IPS-18c (cell line): ENCODE results near the gene CHMP5.
"Not testable (repeated sequence)": the region's sequence is repeated elsewhere in the genome, so short reads cannot be mapped to it uniquely, and the experiment has no call there.

ENCODE experiments used
- H3K4me3 ChIP-seq: 2 replicates; pipeline ENCODE4 v1.7.0; 2013; ENCODE audit warnings: low read depth, mild to moderate bottlenecking, low read length, moderate library complexity; ENCODE audit not compliant: insufficient read depth
- H3K9me3 ChIP-seq: one replicate; pipeline ENCODE4 v1.6.1; 2013; ENCODE audit warnings: mild to moderate bottlenecking, low read length, moderate library complexity; ENCODE audit not compliant: control insufficient read depth, insufficient read depth

The CHMP5 gene

DNA sequence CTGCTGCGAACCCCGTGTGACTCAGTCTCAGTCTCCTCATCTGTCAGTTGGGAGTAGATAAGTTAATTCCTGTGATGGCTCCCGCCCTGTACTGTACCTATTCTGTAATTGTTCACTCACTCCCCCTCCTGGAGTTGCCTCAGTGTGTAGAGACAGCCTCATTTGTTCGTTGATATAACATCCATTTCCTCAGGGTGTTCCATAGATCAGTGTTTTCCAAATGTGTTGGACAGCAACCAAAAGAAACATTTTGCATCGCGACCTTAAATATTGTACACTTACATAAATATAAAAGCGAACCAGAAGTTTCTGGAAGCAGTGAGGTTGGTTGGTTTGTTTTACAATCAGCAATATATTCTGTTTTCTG, 26.2 kb downstream of the CHMP5 start:
- peak overlapping the region; percentile 99 for H3K4me3 ChIP-seq
- H3K9me3 ChIP-seq = no peaks in the 10 kb centered on the region

DNA sequence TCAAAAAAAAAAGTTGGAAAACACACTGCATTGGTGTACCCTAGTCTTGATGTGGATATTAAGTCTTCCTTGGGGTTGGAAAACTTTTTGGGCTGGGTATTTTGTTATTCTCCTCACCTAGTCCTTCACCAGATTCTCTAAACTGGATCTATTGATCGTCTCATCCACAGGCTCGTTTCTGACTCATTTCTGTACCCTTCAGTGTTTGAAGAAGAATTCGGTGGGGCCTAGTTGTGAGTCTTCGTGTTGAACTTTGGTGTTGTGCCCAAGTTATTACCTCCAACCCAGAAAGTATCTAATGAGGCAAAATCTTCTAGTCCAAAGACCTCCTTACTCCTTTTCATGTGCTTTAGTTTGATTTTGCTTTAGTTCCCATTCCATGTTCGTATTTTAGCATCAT, 27.1 kb downstream of the CHMP5 start:
- H3K9me3 ChIP-seq = no peaks in the 10 kb centered on the region
- no peak overlapping the region for H3K4me3 ChIP-seq

DNA sequence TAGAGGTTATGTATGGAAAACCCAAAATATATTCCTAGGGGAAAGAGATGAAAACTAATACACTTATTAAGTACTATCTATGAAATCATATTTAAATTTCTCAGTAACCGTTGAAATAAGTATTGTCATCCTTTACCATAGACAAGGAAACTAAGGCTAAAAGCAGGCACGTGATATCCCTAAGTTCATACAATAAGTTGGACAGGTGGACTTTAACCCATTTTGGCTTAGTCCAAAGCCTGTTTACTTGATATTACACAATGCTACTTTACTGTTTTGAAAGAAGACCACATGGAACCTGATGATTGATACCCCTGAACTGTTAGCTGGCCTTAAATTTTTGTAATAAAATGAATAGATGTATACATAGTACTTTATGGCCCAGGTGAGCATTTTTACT, 28.9 kb downstream of the CHMP5 start:
- Histone ChIP-seq H3K9me3 (no peaks in the 10 kb centered on the region), H3K4me3 (no peak overlapping the region)

DNA sequence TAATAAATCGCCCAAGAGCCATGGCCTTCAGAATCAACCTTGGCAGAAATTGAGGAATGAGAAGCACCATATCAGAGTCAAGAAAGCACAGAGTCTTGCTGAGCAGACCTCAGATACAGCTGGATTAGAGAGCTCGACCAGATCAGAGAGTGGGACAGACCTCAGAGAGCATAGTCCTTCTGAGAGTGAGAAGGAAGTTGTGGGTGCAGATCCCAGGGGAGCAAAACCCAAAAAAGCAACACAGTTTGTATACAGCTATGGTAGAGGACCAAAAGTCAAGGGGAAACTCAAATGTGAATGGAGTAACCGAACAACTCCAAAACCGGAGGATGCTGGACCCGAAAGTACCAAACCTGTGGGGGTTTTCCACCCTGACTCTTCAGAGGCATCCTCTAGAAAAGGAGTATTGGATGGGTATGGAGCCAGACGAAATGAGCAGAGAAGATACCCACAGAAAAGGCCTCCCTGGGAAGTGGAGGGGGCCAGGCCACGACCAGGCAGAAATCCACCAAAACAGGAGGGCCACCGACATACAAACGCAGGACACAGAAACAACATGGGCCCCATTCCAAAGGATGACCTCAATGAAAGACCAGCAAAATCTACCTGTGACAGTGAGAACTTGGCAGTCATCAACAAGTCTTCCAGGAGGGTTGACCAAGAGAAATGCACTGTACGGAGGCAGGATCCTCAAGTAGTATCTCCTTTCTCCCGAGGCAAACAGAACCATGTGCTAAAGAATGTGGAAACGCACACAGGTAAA, 30.0 kb downstream of the CHMP5 start:
- Histone ChIP-seq H3K4me3 (no peak overlapping the region), H3K9me3 (no peaks in the 10 kb centered on the region)

DNA sequence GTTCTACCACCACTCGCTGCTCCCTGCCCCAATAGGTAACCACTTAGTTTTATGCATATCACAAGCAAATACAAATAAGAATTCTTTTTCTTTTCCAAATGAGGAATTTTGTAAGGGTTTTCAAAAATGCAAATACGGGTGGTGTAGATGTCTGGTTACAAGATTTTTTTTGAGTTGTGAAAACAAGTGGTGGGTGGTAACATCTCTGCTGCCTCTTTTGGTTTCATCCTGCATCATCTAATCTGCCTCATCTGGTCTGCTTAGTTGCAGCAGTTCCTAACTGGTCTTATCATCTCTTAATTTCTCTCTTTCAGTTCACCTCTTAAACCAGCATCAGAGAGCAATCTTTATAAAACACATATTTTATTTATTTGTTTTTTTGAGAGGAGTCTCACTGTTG, 30.7 kb downstream of the CHMP5 start:
- Histone ChIP-seq H3K4me3 (no peak overlapping the region), H3K9me3 (no peaks in the 10 kb centered on the region)

DNA sequence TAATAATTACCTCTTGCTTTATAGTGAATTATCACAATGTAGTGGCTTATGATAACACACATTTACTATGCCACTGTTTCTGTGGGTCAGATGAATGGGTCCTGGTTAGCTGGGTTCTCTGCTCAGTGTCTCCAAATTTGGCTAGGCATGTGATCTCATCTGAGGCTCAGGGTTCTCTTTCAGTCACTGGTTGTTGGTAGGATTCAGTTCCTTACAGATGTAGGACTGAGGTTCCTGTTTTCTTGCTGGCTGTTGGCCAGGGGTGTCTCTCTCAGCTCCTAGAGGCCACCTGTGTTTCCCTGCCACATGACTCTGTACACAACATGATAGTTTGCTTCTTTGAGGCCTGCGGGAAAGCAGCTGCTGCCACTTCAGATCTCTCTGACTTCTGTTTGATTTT, 32.6 kb downstream of the CHMP5 start:
- Histone ChIP-seq H3K9me3 (no peaks in the 10 kb centered on the region), H3K4me3 (no peak overlapping the region)

DNA sequence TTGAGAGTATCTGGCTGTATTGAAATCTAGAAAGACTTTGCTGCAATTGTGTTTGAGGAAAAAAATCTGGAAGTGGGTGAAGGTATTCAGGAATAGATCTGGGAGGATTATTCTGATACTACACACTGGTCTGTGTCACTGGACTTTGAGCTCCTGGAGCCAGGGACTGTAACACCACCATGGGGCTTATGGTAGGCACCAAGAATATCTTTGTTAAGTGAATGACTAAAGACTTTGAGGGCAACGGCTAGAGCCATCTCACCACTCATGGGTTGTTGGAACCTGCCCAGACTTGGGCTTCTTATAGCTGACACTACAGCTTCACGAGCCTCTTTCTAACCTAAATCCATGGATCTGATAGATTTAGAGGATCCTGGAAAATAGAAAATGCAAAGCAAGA, 35.7 kb downstream of the CHMP5 start:
- Histone ChIP-seq H3K9me3 (no peaks in the 10 kb centered on the region), H3K4me3 (no peak overlapping the region)

DNA sequence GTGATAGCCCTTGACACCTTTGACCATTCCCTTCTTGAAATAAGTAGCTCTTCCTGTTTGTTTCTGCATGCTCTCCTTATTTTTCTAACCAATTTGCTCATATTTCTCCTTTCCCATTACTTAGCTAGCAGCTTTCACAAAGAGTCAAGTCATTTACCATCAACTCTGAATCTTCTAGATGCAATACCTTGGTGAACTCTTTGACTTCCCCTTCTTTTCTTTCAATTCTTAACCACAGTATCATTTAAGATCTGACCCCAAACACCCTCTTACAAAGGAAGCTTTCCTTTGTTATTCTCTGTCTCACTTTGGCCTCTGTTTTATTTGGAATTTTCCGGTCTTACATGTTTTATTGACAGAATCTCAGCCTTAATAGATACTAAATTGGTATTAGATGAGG, 39.5 kb downstream of the CHMP5 start:
- no peak overlapping the region for H3K4me3 ChIP-seq
- H3K9me3 ChIP-seq = no peaks in the 10 kb centered on the region

DNA sequence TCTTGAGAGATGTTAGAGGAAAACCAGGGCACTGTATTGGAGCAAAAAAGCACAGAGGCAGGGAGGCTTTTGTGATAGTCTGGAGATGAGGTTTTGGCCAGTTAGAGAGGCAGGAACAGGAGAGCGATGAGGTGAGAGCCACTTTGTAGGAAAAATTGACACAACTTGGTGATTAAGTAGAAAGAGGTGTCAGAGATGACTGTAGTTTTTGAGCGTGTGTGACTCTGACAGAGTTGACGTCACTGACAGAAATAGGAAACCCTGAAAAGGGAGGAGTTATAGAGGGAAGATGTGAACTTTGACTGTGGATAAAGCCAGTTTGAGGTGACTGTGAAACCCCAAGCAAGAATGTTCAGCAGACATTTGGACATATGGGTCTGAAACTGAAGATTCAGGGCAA, 41.2 kb downstream of the CHMP5 start:
- Histone ChIP-seq H3K4me3 (no peak overlapping the region), H3K9me3 (no peaks in the 10 kb centered on the region)

DNA sequence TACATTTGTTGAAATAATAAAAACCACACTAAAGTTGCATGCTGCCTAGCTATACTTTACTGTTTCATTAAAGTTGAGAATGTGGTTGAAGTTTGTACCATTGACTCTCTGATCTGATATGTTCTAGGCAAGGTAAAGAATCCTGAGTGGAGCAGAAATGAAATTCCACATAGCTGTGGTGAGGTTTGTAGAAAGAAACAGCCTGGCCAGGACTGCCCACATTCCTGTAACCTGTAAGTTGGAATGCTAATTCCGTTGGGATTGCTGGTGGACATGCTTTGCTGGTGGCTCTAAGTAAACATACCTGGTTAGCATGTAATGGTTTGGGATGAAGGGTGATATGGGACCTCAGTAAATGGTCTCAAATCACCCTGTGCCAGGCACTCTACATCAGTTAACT, 42.2 kb downstream of the CHMP5 start:
- no peak overlapping the region for H3K4me3 ChIP-seq
- no peaks in the 10 kb centered on the region for H3K9me3 ChIP-seq

DNA sequence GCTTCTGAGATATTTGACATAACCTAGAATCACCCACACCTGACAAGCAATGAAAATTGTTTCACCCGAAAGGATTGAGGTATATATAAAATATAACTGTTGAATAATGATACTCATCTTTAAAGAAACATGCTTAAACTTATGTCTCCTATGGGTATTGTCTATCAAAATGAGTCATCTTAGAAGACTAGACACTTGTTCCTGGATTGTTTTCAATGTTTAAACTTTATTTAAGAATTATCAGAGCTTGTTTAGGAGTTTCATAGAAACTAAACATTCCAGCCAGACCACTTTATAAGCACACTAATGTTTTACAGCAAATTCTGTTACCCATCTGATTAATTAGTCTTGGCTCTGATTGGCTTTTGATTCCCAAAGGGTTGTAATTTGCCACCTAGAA, 45.1 kb downstream of the CHMP5 start:
- H3K9me3 ChIP-seq = no peaks in the 10 kb centered on the region
- H3K4me3 ChIP-seq = no peak overlapping the region

DNA sequence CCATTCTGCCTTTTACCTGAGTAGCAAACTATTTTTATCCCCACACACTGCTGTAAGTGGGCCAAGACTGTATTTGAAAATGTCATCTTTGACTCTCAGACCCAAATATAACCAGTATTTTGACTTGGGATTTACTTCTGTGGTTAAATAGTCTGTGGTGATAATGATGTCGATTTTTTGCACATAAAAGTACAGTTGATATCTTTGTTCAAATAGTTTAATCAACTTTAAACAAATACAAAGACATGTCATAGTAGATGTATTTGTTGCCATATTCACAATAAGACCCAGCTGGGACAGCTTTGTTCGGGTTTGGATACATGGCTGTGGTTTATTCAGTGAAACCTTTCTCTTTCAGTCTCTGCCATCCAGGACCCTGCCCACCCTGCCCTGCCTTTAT, 45.9 kb downstream of the CHMP5 start:
- no peak overlapping the region for H3K4me3 ChIP-seq
- H3K9me3 ChIP-seq = no peaks in the 10 kb centered on the region

DNA sequence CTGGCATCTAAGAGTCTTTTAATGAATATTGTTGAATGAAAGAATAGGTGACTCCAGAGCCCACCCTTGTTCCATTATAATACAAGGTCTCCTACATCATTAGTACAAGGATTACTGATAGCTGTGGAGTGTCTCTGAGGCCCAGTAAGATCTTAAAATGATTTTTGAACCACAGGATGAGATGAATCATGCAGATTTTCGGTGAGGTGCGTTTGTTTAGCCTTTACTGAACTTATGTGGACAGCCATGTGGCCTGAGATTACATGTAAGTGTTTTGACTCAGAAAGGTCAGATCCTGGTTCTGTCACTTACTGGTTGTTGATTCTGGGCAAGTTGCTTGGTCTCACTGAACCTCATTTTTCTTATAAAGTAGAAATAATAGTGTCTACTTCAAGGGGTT, 47.1 kb downstream of the CHMP5 start:
- H3K9me3 ChIP-seq = no peaks in the 10 kb centered on the region

DNA sequence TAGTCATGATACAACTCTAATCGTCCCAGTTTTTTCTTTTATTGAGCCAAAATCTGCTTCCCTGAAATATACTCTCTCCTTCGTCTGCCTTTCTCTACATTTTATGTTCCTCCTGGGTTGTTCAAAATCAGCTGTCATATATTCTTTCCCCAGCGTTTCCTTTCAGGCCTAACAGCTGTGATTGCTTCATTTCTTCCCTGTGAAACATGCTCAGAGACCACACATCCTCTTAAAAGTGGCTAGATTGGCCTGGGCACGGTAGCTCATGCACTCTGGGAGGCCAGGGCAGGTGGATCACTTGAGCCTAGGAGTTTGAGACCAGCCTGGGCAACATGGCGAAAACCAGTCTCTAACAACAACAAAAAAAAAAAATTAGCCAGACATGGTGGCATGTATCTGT, 50.5 kb downstream of the CHMP5 start:
- H3K9me3 ChIP-seq = no peaks in the 10 kb centered on the region
- no peak overlapping the region for H3K4me3 ChIP-seq

More for the DNA sequence above, 47.1 kb downstream of the CHMP5 start:
- H3K4me3 ChIP-seq = no peak overlapping the region

DNA sequence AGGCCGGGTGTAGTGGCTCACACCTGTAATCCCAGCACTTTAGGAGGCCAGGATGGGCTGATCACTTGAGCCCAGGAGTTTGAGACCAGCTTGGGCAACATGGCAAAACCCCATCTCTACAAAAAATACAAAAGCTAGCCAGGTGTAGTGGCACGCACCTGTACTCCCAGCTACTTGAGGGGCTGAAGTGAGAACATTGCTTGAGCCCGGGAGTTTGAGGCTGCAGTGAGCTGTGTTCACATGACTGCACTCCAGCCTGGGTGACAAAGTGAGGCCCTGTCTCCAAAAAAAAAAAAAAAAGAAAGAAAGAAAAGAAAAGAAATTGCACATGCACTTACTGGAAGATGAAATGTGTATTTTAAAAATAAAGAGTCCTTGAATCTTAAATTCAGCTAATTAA, 52.3 kb downstream of the CHMP5 start:
- H3K4me3 ChIP-seq, H3K9me3 ChIP-seq: not testable (repeated sequence)

DNA sequence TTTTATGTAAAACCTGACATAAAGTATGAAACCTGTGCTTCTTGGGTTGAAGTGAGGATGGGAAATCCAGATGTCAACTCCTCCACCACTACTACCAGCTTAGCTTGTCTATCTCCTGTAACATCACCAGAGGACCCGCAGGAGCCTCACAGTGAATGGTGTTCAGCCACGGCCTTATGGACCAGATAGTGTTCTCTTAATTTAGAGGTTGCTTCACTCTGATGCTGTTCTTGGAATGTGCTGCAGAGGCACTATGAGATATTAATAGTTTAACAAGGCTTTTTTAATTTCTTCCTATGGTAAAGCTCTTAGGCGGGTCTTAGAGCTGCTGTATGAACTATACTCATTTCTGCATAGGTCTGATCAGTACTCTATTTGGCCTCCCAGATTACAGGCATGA, 53.4 kb downstream of the CHMP5 start:
- H3K9me3 ChIP-seq = no peaks in the 10 kb centered on the region
- no peak overlapping the region for H3K4me3 ChIP-seq

DNA sequence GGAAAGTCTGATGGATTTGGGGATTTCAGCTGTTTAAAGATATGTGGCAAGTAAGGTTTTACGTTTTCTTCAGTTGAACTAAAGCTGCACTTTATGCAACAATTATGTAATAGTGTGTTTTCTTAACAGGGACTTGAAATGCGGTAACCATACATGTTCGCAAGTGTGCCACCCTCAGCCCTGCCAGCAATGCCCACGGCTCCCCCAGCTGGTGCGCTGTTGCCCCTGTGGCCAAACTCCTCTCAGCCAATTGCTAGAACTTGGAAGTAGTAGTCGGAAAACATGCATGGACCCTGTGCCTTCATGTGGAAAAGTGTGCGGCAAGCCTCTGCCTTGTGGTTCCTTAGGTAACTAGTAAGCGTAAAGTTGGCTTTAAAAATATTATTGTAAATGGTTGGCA, 53.9 kb downstream of the CHMP5 start:
- no peaks in the 10 kb centered on the region for H3K9me3 ChIP-seq

DNA sequence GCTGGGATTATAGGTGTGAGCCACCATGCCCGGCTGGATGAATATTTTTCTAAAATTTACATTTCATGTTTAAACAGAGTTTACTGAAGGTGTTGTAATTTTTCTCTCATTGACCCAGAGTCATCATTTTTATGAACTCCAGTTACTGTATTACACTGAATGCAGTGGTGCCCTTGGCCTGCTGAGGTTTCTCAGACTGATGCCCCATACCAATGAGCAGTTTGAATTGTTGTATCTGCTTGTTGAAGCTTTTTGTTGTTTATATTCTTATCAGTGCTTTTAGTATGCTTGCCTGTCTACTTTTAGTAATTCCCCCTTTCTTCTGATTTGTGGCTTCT, 55.4 kb downstream of the CHMP5 start:
- H3K4me3 ChIP-seq = no peak overlapping the region

More for the DNA sequence above, 53.9 kb downstream of the CHMP5 start:
- H3K4me3 ChIP-seq = no peak overlapping the region

DNA sequence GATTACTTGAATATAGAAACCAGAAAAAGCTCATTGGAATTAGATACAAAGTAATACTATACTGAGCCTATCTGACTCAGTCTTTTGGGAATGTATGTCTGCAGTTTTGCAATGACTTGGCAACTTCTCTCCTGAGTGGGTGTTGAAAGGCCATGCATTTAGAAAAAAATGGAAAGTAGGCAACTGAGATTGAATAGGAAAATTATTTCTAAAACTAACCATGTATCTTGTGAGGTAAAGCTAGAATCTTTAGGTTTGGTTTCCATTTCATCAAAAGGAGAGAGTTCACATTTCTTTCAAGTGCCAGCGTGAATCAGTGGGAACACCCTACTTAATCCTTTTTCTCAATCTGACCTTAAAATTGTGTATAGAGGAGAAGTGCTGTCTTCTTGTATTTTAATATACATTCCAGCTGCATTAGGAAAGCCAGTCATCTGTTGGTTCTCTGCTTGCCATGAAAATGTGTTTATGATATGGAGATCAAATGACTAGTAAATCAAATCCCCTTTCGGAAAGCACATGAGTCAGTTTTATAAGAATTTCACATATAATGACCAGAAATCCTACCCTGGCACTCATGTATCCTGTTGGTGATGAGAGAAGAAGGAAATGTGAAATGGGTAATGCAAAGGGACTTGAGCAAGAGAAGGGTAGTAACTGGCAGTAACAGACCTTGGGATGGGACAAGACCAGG, 55.9 kb downstream of the CHMP5 start:
- Histone ChIP-seq H3K9me3 (no peaks in the 10 kb centered on the region), H3K4me3 (no peak overlapping the region)

More for the DNA sequence above, 55.4 kb downstream of the CHMP5 start:
- no peaks in the 10 kb centered on the region for H3K9me3 ChIP-seq
